BJ (cell line): ENCODE measurements around the gene ALS2CL. TPM values are rescaled to one million over a fixed set of nuclear protein-coding genes. Genes with fewer than 3 reads are reported as not detected.
"Not testable (repeated sequence)": the region's sequence is repeated elsewhere in the genome, so short reads cannot be mapped to it uniquely, and the experiment has no call there.

Source experiments
- CTCF ChIA-PET: fragments of 350-600 bp; formaldehyde crosslinking; extraction: SDS; loops from one replicate; lab custom pipeline; 2021; ENCODE audit warnings: antibody characterized with exemption, inconsistent platforms; lab: Yijun Ruan, JAX
- POLR2A ChIA-PET: fragments of 300-600 bp; sonication (Branson Sonifier 250); formaldehyde crosslinking; extraction: SDS; loops from one replicate; lab custom pipeline; 2021; ENCODE audit warnings: antibody characterized with exemption; lab: Charles Lee
- DNase-seq: peaks from one replicate; pipeline ENCODE4 v3.0.0-alpha.2; 2011; ENCODE audit warnings: low read depth
- H3K27me3 ChIP-seq: 2 replicates; pipeline ENCODE4 v1.6.0; 2011; ENCODE audit warnings: low read length; ENCODE audit not compliant: control insufficient read depth, insufficient read depth
- H3K36me3 ChIP-seq: 2 replicates; pipeline ENCODE4 v1.5.1; 2011; ENCODE audit warnings: low read length; ENCODE audit not compliant: control insufficient read depth, insufficient read depth
- H3K4me3 ChIP-seq: 2 replicates; pipeline ENCODE4 v1.5.1; 2011; ENCODE audit warnings: low read depth, mild to moderate bottlenecking, control low read depth, low read length
- polyA minus RNA-seq: library from RNA; depleted of rRNA, polyadenylated mRNA; stranded (reverse); fragments of >200 nt; gene quantifications from 2 replicates; pipeline ENCODE4 v1.2.3, GENCODE V29; 2011; rRNA and poly(A)+ RNA removed
- polyA plus RNA-seq: library from polyadenylated mRNA; depleted of rRNA; stranded (reverse); fragments of >200 nt; gene quantifications from 2 replicates; pipeline ENCODE4 v1.2.3, GENCODE V29; 2011; rRNA removed
- TF ChIP-seq, protein P1 (sequence below): IDR thresholded peaks from 2 replicates; pipeline ENCODE4 v1.5.1; 2011; ENCODE audit warnings: low read depth, mild to moderate bottlenecking, control low read depth, inconsistent platforms, low read length, moderate library complexity; ENCODE audit not compliant: insufficient read depth

Gene ALS2CL, protein sequence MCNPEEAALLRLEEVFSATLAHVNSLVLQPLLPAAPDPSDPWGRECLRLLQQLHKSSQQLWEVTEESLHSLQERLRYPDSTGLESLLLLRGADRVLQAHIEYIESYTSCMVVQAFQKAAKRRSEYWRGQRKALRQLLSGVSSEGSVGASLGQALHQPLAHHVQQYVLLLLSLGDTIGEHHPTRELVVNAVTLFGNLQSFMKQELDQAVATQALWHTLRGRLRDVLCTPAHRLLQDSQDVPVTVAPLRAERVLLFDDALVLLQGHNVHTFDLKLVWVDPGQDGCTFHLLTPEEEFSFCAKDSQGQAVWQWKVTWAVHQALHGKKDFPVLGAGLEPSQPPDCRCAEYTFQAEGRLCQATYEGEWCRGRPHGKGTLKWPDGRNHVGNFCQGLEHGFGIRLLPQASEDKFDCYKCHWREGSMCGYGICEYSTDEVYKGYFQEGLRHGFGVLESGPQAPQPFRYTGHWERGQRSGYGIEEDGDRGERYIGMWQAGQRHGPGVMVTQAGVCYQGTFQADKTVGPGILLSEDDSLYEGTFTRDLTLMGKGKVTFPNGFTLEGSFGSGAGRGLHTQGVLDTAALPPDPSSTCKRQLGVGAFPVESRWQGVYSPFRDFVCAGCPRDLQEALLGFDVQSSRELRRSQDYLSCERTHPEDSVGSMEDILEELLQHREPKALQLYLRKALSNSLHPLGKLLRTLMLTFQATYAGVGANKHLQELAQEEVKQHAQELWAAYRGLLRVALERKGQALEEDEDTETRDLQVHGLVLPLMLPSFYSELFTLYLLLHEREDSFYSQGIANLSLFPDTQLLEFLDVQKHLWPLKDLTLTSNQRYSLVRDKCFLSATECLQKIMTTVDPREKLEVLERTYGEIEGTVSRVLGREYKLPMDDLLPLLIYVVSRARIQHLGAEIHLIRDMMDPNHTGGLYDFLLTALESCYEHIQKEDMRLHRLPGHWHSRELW
- polyA plus RNA-seq (3.2 and 7.2 TPM in 2 replicates), polyA minus RNA-seq (3.2 and 4.4 TPM in 2 replicates)

DNA sequence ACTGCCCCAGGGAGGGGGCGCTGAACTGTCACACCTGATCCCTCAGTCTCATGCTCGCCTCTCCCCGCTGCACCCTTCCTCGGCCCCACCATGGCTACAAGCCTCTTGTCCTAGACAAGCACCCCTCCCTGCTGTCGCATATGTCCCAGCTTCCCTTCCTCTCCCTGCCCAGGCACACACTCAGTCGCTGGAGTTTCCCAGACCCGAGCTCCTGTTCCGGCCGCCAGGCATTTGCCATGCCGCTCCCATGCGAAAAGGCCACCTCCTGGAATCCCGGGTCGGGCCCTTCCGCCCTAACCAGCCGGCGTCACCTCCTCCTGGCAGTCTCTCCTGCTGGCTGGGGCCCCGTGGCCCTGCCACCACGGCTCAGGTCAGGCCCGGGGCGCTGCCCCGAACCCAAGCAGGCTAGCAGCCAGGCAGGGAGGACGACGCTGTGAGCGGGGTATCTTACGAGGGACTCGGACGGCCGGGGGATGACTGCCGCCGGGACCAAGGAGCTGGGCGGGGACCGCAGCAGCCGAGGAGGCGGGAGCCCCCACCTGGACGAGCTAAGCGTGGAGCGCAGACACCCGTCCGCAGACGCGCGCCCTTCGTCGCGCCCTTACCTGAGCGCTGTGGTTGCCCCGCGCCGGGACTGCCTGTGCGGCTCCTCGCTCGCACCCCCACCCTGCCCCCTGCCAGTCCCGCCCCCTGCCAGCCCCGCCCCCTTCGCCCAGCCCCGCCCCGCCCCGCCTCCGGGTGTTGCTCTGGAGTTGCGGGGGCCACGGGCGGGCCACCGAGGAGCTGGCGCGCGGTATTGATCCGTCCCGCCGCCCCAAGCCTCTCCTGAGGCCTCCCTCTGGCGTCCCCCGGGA, at the start of gene ALS2CL:
TSS of gene ALS2CL (minus strand) at position 642 of the 854 bp plus-strand sequence. CDS start 4,239 bp downstream, outside the sequence.
- TF ChIP-seq, protein P1, sequence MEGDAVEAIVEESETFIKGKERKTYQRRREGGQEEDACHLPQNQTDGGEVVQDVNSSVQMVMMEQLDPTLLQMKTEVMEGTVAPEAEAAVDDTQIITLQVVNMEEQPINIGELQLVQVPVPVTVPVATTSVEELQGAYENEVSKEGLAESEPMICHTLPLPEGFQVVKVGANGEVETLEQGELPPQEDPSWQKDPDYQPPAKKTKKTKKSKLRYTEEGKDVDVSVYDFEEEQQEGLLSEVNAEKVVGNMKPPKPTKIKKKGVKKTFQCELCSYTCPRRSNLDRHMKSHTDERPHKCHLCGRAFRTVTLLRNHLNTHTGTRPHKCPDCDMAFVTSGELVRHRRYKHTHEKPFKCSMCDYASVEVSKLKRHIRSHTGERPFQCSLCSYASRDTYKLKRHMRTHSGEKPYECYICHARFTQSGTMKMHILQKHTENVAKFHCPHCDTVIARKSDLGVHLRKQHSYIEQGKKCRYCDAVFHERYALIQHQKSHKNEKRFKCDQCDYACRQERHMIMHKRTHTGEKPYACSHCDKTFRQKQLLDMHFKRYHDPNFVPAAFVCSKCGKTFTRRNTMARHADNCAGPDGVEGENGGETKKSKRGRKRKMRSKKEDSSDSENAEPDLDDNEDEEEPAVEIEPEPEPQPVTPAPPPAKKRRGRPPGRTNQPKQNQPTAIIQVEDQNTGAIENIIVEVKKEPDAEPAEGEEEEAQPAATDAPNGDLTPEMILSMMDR, result no peak
- DNase-seq, result no peak
- CTCF ChIA-PET, result interaction anchor here (0.7 to 1.9 kb wide), 4 partner anchors 64 to 205 kb away, joined by 3 to 5 read pairs (median 4); no protein-coding TSS in a partner anchor
- POLR2A ChIA-PET, result no interaction called here
- peak within 1 kb of the TSS; percentile 71 for H3K4me3 ChIP-seq
- H3K27me3 ChIP-seq, result no peaks in the 10 kb centered on the region; the same call in 1 of the 2 replicates
- H3K36me3 ChIP-seq, result no peaks in the 10 kb centered on the region

DNA sequence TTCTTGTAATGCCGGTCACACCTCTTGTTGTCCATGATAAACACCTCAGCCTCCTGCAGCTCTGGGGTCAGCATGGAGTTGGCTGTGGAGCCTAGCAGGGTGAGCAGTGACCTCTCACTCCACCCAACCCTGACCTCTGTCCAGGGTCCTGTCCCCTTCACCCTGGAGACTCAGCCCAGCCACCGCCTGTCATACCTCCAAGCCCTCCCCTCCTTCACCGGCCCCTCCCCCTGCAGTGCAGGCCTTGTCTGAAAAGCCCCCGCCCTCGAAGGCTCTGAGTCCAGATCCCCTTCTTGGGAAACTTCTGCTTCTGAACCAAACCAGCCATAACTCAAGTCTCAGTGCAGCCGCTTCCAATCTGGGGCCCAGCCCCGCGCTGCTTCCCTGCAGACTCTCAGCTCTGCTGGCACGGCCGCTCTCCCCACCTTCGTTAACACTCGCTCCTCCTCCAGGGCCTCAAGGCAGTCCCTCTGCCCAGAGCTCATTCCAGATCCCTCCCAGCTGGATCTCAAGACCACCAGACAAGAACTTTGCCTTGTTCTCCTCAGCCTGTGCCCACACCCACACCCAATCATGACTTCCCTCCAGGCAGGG, 49.6 kb upstream of the ALS2CL start:
- DNase-seq, result no peak

DNA sequence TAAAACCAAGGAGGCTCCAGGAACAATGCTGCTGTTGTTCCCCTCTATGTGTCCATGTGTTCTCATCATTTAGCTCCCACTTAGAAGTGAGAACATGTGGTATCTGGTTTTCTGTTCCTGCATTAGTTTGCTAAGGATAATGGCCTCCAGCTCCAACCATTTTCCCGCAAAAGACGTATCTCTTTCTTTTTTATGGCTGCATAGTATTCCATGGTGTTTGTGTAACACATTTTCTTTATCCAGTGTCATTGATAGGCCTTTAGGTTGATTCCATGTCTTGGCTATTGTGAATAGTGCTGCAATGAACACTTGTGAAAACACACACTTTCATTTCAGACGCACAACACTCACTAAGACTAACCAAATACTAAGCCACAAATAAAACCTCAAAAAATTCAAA, 46.1 kb upstream of the ALS2CL start:
- CTCF ChIA-PET, result interaction anchor here (1.0 kb wide), 1 partner anchor 37 kb away, joined by 3 read pairs; no protein-coding TSS in a partner anchor
- POLR2A ChIA-PET, DNase-seq: not testable (repeated sequence)

More for the DNA sequence above, 49.6 kb upstream of the ALS2CL start:
- ChIA-PET POLR2A (no interaction called here), CTCF (no interaction called here)
- TF ChIP-seq, protein P1, result no peak
- Histone ChIP-seq H3K4me3 (no peak overlapping the region), H3K36me3 (no peaks in the 10 kb centered on the region), H3K27me3 (peaks cover 5% of the 10 kb centered on the region; the same call in 1 of the 2 replicates)

DNA sequence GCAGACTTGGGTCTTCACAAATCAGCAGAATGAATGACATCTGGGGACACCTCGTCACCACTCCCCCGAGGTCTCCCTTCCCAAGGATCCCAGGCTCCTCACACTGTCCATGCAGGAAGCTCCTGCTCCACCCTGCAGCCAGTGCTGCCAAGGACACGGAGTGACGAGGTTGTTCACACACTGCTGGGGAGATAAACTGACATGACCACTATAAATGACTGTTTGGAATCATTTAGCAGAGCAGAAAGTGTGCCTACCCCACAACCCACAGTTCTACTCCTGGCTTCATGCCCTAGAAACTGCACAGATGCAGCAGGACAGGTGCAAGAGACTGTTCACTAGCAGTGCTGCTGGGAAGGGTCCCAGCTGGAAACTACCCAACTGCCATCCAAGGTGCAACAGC, 43.9 kb upstream of the ALS2CL start:
- Histone ChIP-seq H3K36me3 (no peaks in the 10 kb centered on the region), H3K27me3 (peaks cover 2% of the 10 kb centered on the region), H3K4me3 (no peak overlapping the region)
- no peak for DNase-seq
- CTCF ChIA-PET, result no interaction called here
- TF ChIP-seq, protein P1, result no peak
- POLR2A ChIA-PET, result no interaction called here

More for the DNA sequence above, 46.1 kb upstream of the ALS2CL start:
- H3K36me3 ChIP-seq, H3K27me3 ChIP-seq, H3K4me3 ChIP-seq: not testable (repeated sequence)
